ENCODE results near the gene FCN3.

Gene FCN3

DNA sequence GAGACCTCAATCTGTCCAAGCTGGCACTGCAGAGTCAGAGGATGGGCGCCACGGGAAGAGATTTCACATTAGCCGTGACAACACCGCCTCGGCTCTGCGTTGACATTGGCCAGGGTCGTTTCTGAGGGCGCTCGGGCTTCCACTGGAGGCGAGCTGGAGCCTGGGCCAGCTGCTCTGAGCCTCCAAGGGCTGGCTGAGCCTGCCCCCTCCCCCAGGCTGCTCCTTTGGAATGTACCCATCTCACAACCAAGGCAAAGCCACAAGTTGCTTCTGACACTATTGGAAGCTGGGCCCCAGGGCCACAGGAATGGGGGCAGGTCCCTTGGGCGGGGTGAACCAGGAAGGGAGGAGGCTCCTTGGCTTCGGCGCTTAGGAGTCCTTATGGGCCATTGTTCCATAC, 30.4 kb upstream of the FCN3 start:
- TF ChIP-seq CTCF (IDR thresholded peaks at IDR 0.05; ENCODE audit: borderline replicate concordance, insufficient read depth, low read depth, low read length) = no peak

GRCh38 chr1:27403931-27404330, 29.3 kb upstream of the FCN3 start:
- TF ChIP-seq CTCF (IDR thresholded peaks at IDR 0.05; ENCODE audit: borderline replicate concordance, insufficient read depth, low read depth, low read length) = no peak
- H3K4me3 ChIP-seq (ENCODE audit: low read depth, low read length) = no peak overlapping the region

More for the DNA sequence above, 30.4 kb upstream of the FCN3 start:
- H3K4me3 ChIP-seq (ENCODE audit: low read depth, low read length) = no peak overlapping the region

DNA sequence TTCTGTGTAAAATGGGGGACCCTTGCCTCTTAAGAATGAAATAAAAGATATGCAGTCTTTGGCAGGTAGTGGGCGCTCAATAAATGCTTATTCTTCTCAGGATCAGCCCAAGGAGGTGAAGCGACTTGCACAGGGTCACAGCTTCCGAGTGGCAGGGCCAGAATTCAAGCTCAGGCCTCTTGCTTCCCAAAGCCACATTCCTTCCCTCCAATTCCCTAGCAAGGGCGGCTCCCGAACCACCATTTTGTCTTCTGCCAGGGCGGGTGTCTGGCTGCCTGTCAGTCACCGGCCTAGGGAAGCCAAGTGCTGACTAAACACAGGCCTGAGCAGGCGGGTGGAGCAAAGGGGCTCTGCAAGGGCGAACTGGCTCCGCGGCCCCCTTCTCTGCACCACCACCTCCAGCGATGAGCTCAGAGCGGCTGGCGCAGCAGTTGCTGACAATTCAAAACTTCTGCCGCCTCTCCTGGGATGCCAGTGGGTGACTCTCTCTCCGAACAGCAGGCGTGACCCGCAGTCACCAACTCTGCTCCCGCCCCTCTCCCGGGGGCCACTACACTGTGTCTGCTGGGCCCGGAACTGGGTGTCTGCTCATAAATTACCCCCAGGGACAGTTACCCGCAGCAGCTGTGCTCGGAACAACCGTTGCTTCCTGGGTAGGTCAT, 28.6 kb upstream of the FCN3 start:
- H3K4me3 ChIP-seq (ENCODE audit: low read depth, low read length) = no peak overlapping the region
- peak; percentile 49; the same call in 1 of the 2 replicates for TF ChIP-seq CTCF (IDR thresholded peaks at IDR 0.05; ENCODE audit: borderline replicate concordance, insufficient read depth, low read depth, low read length)

DNA sequence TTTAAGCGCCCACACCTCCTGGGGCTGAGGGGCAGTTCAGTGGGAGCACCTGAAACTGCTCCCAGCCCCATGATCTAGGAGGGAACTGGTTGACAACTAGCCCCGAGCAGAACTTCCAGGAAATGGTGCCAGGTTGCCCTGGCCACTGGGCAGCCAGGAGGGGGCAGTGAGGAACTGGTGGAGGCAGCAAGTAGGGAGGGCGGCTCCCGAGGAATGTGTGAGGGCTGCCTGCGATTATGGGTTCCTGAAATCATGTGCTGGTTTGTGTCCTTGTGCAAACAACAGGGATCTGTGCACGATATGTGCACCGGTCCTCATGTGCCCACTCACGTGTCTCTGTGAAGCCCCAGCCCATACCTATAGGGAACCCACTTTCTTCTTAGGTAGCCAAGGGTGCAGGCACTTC, 27.7 kb upstream of the FCN3 start:
- TF ChIP-seq CTCF (IDR thresholded peaks at IDR 0.05; ENCODE audit: borderline replicate concordance, insufficient read depth, low read depth, low read length) = peak; percentile 41; the same call in 1 of the 2 replicates
- no peak overlapping the region for H3K4me3 ChIP-seq (ENCODE audit: low read depth, low read length)

GRCh38 chr1:27400963-27401341, 26.3 kb upstream of the FCN3 start:
- TF ChIP-seq CTCF (IDR thresholded peaks at IDR 0.05; ENCODE audit: borderline replicate concordance, insufficient read depth, low read depth, low read length) = no peak
- H3K4me3 ChIP-seq (ENCODE audit: low read depth, low read length) = no peak overlapping the region

DNA sequence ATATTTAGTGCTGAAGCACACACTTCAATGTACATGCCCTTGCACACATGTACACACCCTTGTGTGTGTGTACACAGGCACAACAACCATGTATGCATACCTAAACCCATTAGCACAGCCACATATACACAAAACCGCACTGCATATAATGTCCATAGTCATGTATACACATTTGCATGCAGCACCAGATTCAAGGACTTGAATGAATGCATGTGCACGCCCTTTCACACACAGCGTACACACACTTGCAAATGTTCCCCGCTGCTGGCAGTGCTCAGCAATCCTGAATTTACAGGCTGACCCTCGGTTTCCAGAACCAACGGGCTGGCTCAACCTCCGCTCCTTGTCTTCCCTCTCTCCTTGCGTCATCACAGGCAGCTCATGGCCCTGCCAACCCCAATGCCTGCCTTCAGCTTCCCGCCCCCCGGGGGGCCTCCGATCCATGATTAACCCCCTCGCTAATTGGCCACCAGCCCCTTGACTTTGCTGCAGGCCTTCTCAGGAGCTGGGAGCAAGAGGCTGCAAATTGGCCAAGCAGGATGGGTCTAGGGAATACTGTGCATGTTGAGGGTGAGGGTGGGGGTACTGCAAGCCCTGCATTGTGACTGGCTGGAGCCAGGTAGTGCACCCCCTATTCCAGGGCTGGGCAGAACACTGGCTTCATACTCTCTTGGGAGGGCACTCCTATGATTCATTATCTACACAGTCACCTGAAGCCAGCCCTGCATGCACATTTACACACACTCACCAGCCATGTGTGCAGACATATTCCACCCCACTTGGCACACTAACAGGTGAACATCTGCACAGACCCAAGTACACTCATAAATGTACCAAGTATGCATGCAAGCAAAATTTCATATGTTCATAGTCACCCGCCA, 25.7 kb upstream of the FCN3 start:
- no peak overlapping the region for H3K4me3 ChIP-seq (ENCODE audit: low read depth, low read length)
- TF ChIP-seq CTCF (IDR thresholded peaks at IDR 0.05; ENCODE audit: borderline replicate concordance, insufficient read depth, low read depth, low read length) = no peak

Measured in GM12875 (cell line).